Hepatocyte (in vitro differentiated cells): ENCODE data around the gene B4GALNT4. TPM values are rescaled to one million over a fixed set of nuclear protein-coding genes. Genes with fewer than 3 reads are reported as not detected.
A peak's percentile ranks its signal among the peaks of the same experiment; 100 is the strongest.

ENCODE experiments used
- DNase-seq: peaks from one replicate; pipeline ENCODE4 v3.0.0-alpha.2; 2016; ENCODE audit warnings: low spot score
- H2AFZ ChIP-seq: fragments of 200-600 bp; sonication (generic); 2 replicates; pipeline ENCODE4 v1.6.0; 2016; ENCODE audit warnings: antibody characterized with exemption, mild to moderate bottlenecking
- H3K27ac ChIP-seq: fragments of 200-600 bp; sonication (generic); 2 replicates; pipeline ENCODE4 v1.5.1; 2016; ENCODE audit warnings: mild to moderate bottlenecking
- H3K27me3 ChIP-seq: fragments of 200-600 bp; sonication (generic); 2 replicates; pipeline ENCODE4 v1.6.1; 2016
- H3K36me3 ChIP-seq: fragments of 200-600 bp; sonication (generic); replicated peaks from 2 replicates; pipeline ENCODE4 v1.5.1; 2016; ENCODE audit warnings: low read depth; ENCODE audit not compliant: insufficient read depth
- H3K4me1 ChIP-seq: fragments of 200-600 bp; sonication (generic); 2 replicates; pipeline ENCODE4 v1.5.1; 2016; ENCODE audit warnings: mild to moderate bottlenecking, moderate library complexity; ENCODE audit not compliant: insufficient read depth
- H3K4me2 ChIP-seq: fragments of 200-600 bp; sonication (generic); 2 replicates; pipeline ENCODE4 v1.6.0; 2016
- H3K4me3 ChIP-seq: fragments of 200-600 bp; sonication (generic); 2 replicates; pipeline ENCODE4 v1.5.1; 2016; ENCODE audit warnings: mild to moderate bottlenecking
- H3K79me2 ChIP-seq: fragments of 200-600 bp; sonication (generic); 2 replicates; pipeline ENCODE4 v1.6.0; 2017; ENCODE audit warnings: mild to moderate bottlenecking
- H3K9me2 ChIP-seq: fragments of 200-600 bp; sonication (generic); replicated peaks from 2 replicates; pipeline ENCODE4 v1.6.0; 2017; ENCODE audit warnings: mild to moderate bottlenecking; ENCODE audit not compliant: insufficient read depth
- H3K9me3 ChIP-seq: fragments of 200-600 bp; sonication (generic); 2 replicates; pipeline ENCODE4 v1.5.1; 2016; ENCODE audit warnings: low read depth, mild to moderate bottlenecking
- H4K20me1 ChIP-seq: fragments of 200-600 bp; sonication (generic); 2 replicates; pipeline ENCODE4 v1.6.0; 2016; ENCODE audit warnings: mild to moderate bottlenecking; ENCODE audit not compliant: insufficient read depth, poor library complexity, severe bottlenecking
- CTCF ChIP-seq: fragments of 200-600 bp; sonication (generic); IDR thresholded peaks from 2 replicates; pipeline ENCODE4 v1.5.1; 2016; ENCODE audit warnings: antibody characterized with exemption, mild to moderate bottlenecking; ENCODE audit not compliant: poor library complexity
- EZH2 ChIP-seq: fragments of 200-600 bp; sonication (generic); IDR thresholded peaks from 2 replicates; pipeline ENCODE4 v1.6.1; 2016; ENCODE audit warnings: antibody characterized with exemption, mild to moderate bottlenecking, borderline replicate concordance
- EZH2phosphoT487 ChIP-seq: fragments of 200-600 bp; sonication (generic); IDR thresholded peaks from one replicate; pipeline ENCODE4 v1.6.1; 2018; ENCODE audit warnings: antibody characterized with exemption, mild to moderate bottlenecking, low read depth, moderate library complexity; ENCODE audit not compliant: unreplicated experiment, severe bottlenecking
- WGBS: methylation state at CpG from one replicate; pipeline ENCODE4 v1.1.6; 2016; ENCODE audit warnings: low lambda C conversion rate; ENCODE audit errors: missing lambda C conversion rate; 5-methylcytosine and 5-hydroxymethylcytosine counted together
- polyA plus RNA-seq: library from polyadenylated mRNA; unstranded; fragments of >200 nt; fragmentation: Nextera tagmentation; extraction: Ambion mirVana; gene quantifications from 2 replicates; pipeline ENCODE4 v1.2.1, GENCODE V29; 2016
- total RNA-seq: library from RNA; depleted of rRNA; stranded (reverse); fragments of >200 nt; gene quantifications from 2 replicates; pipeline ENCODE4 v1.2.3, GENCODE V29; 2014

B4GALNT4 gene
- total and polyA plus RNA-seq, 2 experiments from 2014 or later, result 30.0 to 38.8 TPM

- Histone ChIP-seq H3K27ac (peak overlapping the region; percentile 92), H3K9me2 (no peaks in the 10 kb centered on the region), H3K9me3 (no peaks in the 10 kb centered on the region), H4K20me1 (peaks cover 10% of the 10 kb centered on the region), H3K79me2 (peaks cover 21% of the 10 kb centered on the region), H3K36me3 (no peaks in the 10 kb centered on the region), H2AFZ (peak overlapping the region; percentile 66), H3K4me3 (peak overlapping the region; percentile 61), H3K27me3 (peaks cover 6% of the 10 kb centered on the region), H3K4me2 (peak overlapping the region; percentile 98), H3K4me1 (peaks cover 4% of the 10 kb centered on the region)
- TF ChIP-seq EZH2phosphoT487 (no peak), EZH2 (no peak), CTCF (no peak)
- DNase-seq, result no peak
- WGBS, result 29% methylated on average over 27 of the region's 45 CpGs
Observed at GRCh38 chr11:416051-416756, 46.9 kb downstream of the B4GALNT4 start.

- peak overlapping the region; percentile 61 for H3K4me3 ChIP-seq
- H3K9me2 ChIP-seq, result no peaks in the 10 kb centered on the region
- under 1% methylated on average over 40 of the region's 97 CpGs for WGBS
- peaks cover 21% of the 10 kb centered on the region for H3K79me2 ChIP-seq
- peak; percentile 87 for DNase-seq
- H3K36me3 ChIP-seq, result no peaks in the 10 kb centered on the region
- H3K27me3 ChIP-seq, result peaks cover 6% of the 10 kb centered on the region
- peaks cover 6% of the 10 kb centered on the region for H3K4me1 ChIP-seq
- H3K9me3 ChIP-seq, result no peaks in the 10 kb centered on the region
- peak overlapping the region; percentile 66 for H2AFZ ChIP-seq
- no peak for TF ChIP-seq EZH2
- no peak for TF ChIP-seq CTCF
- no peak for TF ChIP-seq EZH2phosphoT487
- H3K27ac ChIP-seq, result peak overlapping the region; percentile 92
- peak overlapping the region; percentile 98 for H3K4me2 ChIP-seq
- peaks cover 10% of the 10 kb centered on the region for H4K20me1 ChIP-seq
Observed at GRCh38 chr11:416757-417621, 47.7 kb downstream of the B4GALNT4 start.

GRCh38 chr11:417652-418342 lies 48.5 kb downstream of the B4GALNT4 start:
- 59% methylated on average over 18 of the region's 19 CpGs for WGBS
- H3K27ac ChIP-seq, result no peak overlapping the region

More at GRCh38 chr11:417652-418342, 48.5 kb downstream of the B4GALNT4 start:
- peaks cover 21% of the 10 kb centered on the region for H3K79me2 ChIP-seq
- DNase-seq, result no peak
- peaks cover 6% of the 10 kb centered on the region for H3K27me3 ChIP-seq
- no peak for TF ChIP-seq EZH2
- TF ChIP-seq EZH2phosphoT487, result no peak
- TF ChIP-seq CTCF, result no peak
- peaks cover 10% of the 10 kb centered on the region for H4K20me1 ChIP-seq
- peak overlapping the region; percentile 98 for H3K4me2 ChIP-seq
- no peak overlapping the region for H2AFZ ChIP-seq
- H3K4me3 ChIP-seq, result no peak overlapping the region
- no peaks in the 10 kb centered on the region for H3K9me3 ChIP-seq
- H3K36me3 ChIP-seq, result no peaks in the 10 kb centered on the region
- no peaks in the 10 kb centered on the region for H3K9me2 ChIP-seq
- H3K4me1 ChIP-seq, result peaks cover 9% of the 10 kb centered on the region
